GM18498 (cell line): ENCODE results near the gene OR51D1.
A peak's percentile ranks its signal among the peaks of the same experiment; 100 is the strongest.

Experiments
- ATAC-seq: cut with Tn5 transposase; IDR thresholded peaks from one replicate; pipeline ENCODE4 v1.9.1; 2021; ENCODE audit warnings: mild to moderate bottlenecking, moderate library complexity; ENCODE audit not compliant: unreplicated experiment

OR51D1 gene

GRCh38 chr11:4636962-4637661 lies at the start of gene OR51D1:
Gene OR51D1 (plus strand): TSS chr11:4637477. CDS start chr11:4639791, 2,314 bp downstream.
- ATAC-seq: peak; percentile 99

GRCh38 chr11:4589017-4589416 lies 48.3 kb upstream of the OR51D1 start:
- ATAC-seq: no peak

- ATAC-seq: no peak
Observed at GRCh38 chr11:4593739-4594138, 43.5 kb upstream of the OR51D1 start, which contains the start of gene OR52I1. Gene OR52I1 (plus strand): TSS chr11:4594039. CDS start chr11:4594039, 0 bp downstream.

GRCh38 chr11:4605057-4605456 lies 32.2 kb upstream of the OR51D1 start:
- ATAC-seq: no peak

- ATAC-seq: no peak
Observed at GRCh38 chr11:4606231-4607015, 30.9 kb upstream of the OR51D1 start.

- ATAC-seq: no peak
Observed at GRCh38 chr11:4607096-4607495, 30.2 kb upstream of the OR51D1 start.

- ATAC-seq: peak; percentile 100
Observed at GRCh38 chr11:4607781-4608666, 29.3 kb upstream of the OR51D1 start, which contains the start of gene TRIM68. Gene TRIM68 (minus strand): TSS chr11:4608231. CDS start chr11:4605504, 2,727 bp downstream.

- no peak for ATAC-seq
Observed at GRCh38 chr11:4610258-4610935, 26.9 kb upstream of the OR51D1 start.

GRCh38 chr11:4611986-4612385 lies 25.3 kb upstream of the OR51D1 start:
- no peak for ATAC-seq

GRCh38 chr11:4615856-4616444 lies 21.3 kb upstream of the OR51D1 start:
- no peak for ATAC-seq

GRCh38 chr11:4619514-4619913 lies 17.8 kb upstream of the OR51D1 start:
- no peak for ATAC-seq

GRCh38 chr11:4626207-4627099 lies 10.8 kb upstream of the OR51D1 start:
- ATAC-seq: peak; percentile 60

GRCh38 chr11:4636136-4636535 lies 1.1 kb upstream of the OR51D1 start:
- no peak for ATAC-seq

GRCh38 chr11:4637662-4638047 lies 378 bp downstream of the OR51D1 start:
- ATAC-seq: no peak

GRCh38 chr11:4639931-4640330 lies 2.7 kb downstream of the OR51D1 start:
- no peak for ATAC-seq

GRCh38 chr11:4641501-4641900 lies 4.2 kb downstream of the OR51D1 start:
- no peak for ATAC-seq

GRCh38 chr11:4642043-4642442 lies 4.8 kb downstream of the OR51D1 start:
- ATAC-seq: no peak

GRCh38 chr11:4643076-4643475 lies 5.8 kb downstream of the OR51D1 start:
- ATAC-seq: no peak

- no peak for ATAC-seq
Observed at GRCh38 chr11:4643682-4644081, 6.4 kb downstream of the OR51D1 start, which contains the start of gene OR51E1. Gene OR51E1 (plus strand): TSS chr11:4643982. CDS start chr11:4652527, 8,545 bp downstream.
